Neural progenitor cell (in vitro differentiated cells): Measurements from ENCODE around the gene MMADHC. TPM values are rescaled to one million over a fixed set of nuclear protein-coding genes. Genes with fewer than 3 reads are reported as not detected.

Source experiments
- DNase-seq: peaks from one replicate; pipeline ENCODE4 v3.0.0-alpha.2; 2016; ENCODE audit warnings: low spot score
- H2AFZ ChIP-seq: fragments of 200-600 bp; sonication (generic); replicated peaks from 2 replicates; pipeline ENCODE4 v1.6.1; 2016; ENCODE audit warnings: antibody characterized with exemption
- H3F3A ChIP-seq: fragments of 200-600 bp; sonication (generic); 2 replicates; pipeline ENCODE4 v1.6.1; 2016; ENCODE audit warnings: antibody characterized with exemption, low read depth
- H3K27ac ChIP-seq: fragments of 200-600 bp; sonication (generic); 2 replicates; pipeline ENCODE4 v1.5.1; 2016; ENCODE audit warnings: mild to moderate bottlenecking
- H3K27me3 ChIP-seq: fragments of 200-600 bp; sonication (generic); 2 replicates; pipeline ENCODE4 v1.6.1; 2016; ENCODE audit warnings: mild to moderate bottlenecking, moderate library complexity
- H3K36me3 ChIP-seq: fragments of 200-600 bp; sonication (generic); 2 replicates; pipeline ENCODE4 v1.5.1; 2016
- H3K4me1 ChIP-seq: fragments of 200-600 bp; sonication (generic); 2 replicates; pipeline ENCODE4 v1.6.1; 2016; ENCODE audit warnings: mixed run types
- H3K4me2 ChIP-seq: fragments of 200-600 bp; sonication (generic); 2 replicates; pipeline ENCODE4 v1.6.1; 2016
- H3K4me3 ChIP-seq: fragments of 200-600 bp; sonication (generic); 2 replicates; pipeline ENCODE4 v1.5.1; 2016
- H3K79me2 ChIP-seq: fragments of 200-600 bp; sonication (generic); 2 replicates; pipeline ENCODE4 v1.6.1; 2016; ENCODE audit warnings: low read depth
- H3K9ac ChIP-seq: fragments of 200-600 bp; sonication (generic); 2 replicates; pipeline ENCODE4 v1.6.1; 2016
- H3K9me3 ChIP-seq: fragments of 200-600 bp; sonication (generic); 2 replicates; pipeline ENCODE4 v1.5.1; 2016; ENCODE audit warnings: low read depth
- H4K20me1 ChIP-seq: fragments of 200-600 bp; sonication (generic); 2 replicates; pipeline ENCODE4 v1.6.1; 2016; ENCODE audit warnings: low read depth
- H3K27ac Mint-ChIP-seq: 3 replicates; pipeline ENCODE4 v1.8.0; 2021; ENCODE audit warnings: mixed read lengths
- H3K27me3 Mint-ChIP-seq: 2 replicates; pipeline ENCODE4 v1.8.0; 2022; ENCODE audit warnings: low read depth, mild to moderate bottlenecking, inconsistent platforms, moderate library complexity, mixed read lengths; ENCODE audit not compliant: insufficient read depth
- H3K36me3 Mint-ChIP-seq: 3 replicates; pipeline ENCODE4 v1.8.0; 2021; ENCODE audit warnings: mixed read lengths
- H3K4me1 Mint-ChIP-seq: 3 replicates; pipeline ENCODE4 v1.8.0; 2021; ENCODE audit warnings: mixed read lengths
- H3K4me3 Mint-ChIP-seq: 3 replicates; pipeline ENCODE4 v1.8.0; 2021; ENCODE audit warnings: mild to moderate bottlenecking, moderate library complexity, mixed read lengths
- H3K9me3 Mint-ChIP-seq: 3 replicates; pipeline ENCODE4 v1.8.0; 2020; ENCODE audit warnings: mixed read lengths
- CTCF ChIP-seq: fragments of 200-600 bp; sonication (generic); IDR thresholded peaks from 2 replicates; pipeline ENCODE4 v1.5.1; 2017; ENCODE audit warnings: antibody characterized with exemption, mild to moderate bottlenecking
- EZH2 ChIP-seq: fragments of 200-600 bp; sonication (generic); IDR thresholded peaks from 2 replicates; pipeline ENCODE4 v1.6.1; 2017; ENCODE audit warnings: antibody characterized with exemption, mild to moderate bottlenecking, moderate library complexity
- EZH2phosphoT487 ChIP-seq: fragments of 200-600 bp; sonication (generic); IDR thresholded peaks from 2 replicates; pipeline ENCODE4 v1.6.1; 2017; ENCODE audit warnings: antibody characterized with exemption
- total RNA-seq: library from RNA; depleted of rRNA; stranded (reverse); fragments of >200 nt; gene quantifications from 2 replicates; pipeline ENCODE4 v1.2.3, GENCODE V29; 2015; ENCODE audit warnings: low replicate concordance

The MMADHC gene
- total RNA-seq, 1 donor from 2014 or later, result 178 TPM

DNA sequence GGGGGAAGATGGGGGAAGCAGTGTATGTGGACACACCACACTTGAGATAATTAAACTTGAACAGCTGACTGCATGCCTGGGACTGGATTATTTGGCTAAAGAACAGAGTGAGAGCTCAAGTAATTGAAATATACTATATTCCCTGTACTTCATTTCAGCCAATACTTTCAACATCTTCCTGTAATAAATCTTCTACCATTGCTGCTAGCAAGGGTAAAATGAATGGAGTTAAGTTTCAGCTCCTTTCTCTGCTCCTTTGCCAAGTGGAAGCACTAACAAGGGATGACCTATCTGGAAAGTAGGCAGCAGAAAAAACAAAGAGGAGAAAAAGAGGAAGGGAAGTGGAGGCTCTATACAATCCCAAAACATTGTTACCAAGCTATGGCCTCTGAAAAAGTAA, 50.9 kb downstream of the MMADHC start:
- Histone ChIP-seq H3K27ac (no peak overlapping the region), H3K9me3 (no peaks in the 10 kb centered on the region), H3K9ac (no peak overlapping the region), H3K27me3 (no peaks in the 10 kb centered on the region), H3K4me2 (no peak overlapping the region), H4K20me1 (no peaks in the 10 kb centered on the region), H3F3A (no peaks in the 10 kb centered on the region), H3K79me2 (no peaks in the 10 kb centered on the region), H3K36me3 (no peaks in the 10 kb centered on the region), H3K4me3 (no peak overlapping the region), H3K4me1 (no peaks in the 10 kb centered on the region), H2AFZ (no peak overlapping the region)
- no peaks in the 10 kb centered on the region for H3K36me3 Mint-ChIP-seq
- no peak overlapping the region for H3K4me3 Mint-ChIP-seq
- TF ChIP-seq EZH2phosphoT487 (no peak), EZH2 (no peak), CTCF (no peak)
- peaks cover 2% of the 10 kb centered on the region for H3K9me3 Mint-ChIP-seq
- no peak for DNase-seq
- H3K4me1 Mint-ChIP-seq, result no peaks in the 10 kb centered on the region
- H3K27ac Mint-ChIP-seq, result no peak overlapping the region
- H3K27me3 Mint-ChIP-seq, result no peaks in the 10 kb centered on the region

DNA sequence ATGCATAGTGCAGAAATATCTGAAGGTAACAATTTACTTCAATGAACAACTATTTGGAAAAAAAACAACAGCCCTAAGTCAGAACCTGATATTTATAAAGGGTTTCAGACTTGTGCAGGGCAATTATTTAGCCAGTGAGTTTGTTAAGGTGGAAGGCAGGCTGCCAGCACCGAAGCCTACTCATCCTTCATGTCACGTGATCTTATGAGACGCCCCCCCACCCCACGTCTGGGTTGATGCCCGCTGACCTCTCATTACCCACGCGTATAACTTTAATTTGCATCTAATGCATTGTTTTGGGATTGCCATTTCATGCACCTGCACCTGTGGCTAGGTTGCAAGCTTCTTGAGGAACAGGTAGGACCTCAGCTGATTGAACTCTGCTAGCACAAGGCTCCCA, 52.9 kb downstream of the MMADHC start:
- H3K9me3 Mint-ChIP-seq, result peaks cover 2% of the 10 kb centered on the region
- H3K4me1 Mint-ChIP-seq, result peaks cover 4% of the 10 kb centered on the region
- no peaks in the 10 kb centered on the region for H3K4me1 ChIP-seq
- H3K27me3 ChIP-seq, result no peaks in the 10 kb centered on the region
- H3K4me3 ChIP-seq, result no peak overlapping the region
- no peak overlapping the region for H2AFZ ChIP-seq
- no peaks in the 10 kb centered on the region for H3K79me2 ChIP-seq
- H3K9me3 ChIP-seq, result no peaks in the 10 kb centered on the region
- H3K9ac ChIP-seq, result no peak overlapping the region
- H3K27ac Mint-ChIP-seq, result no peak overlapping the region
- H3K4me2 ChIP-seq, result no peak overlapping the region
- H4K20me1 ChIP-seq, result no peaks in the 10 kb centered on the region
- no peak for TF ChIP-seq EZH2phosphoT487
- no peak for TF ChIP-seq EZH2
- TF ChIP-seq CTCF, result no peak
- H3K36me3 ChIP-seq, result no peaks in the 10 kb centered on the region
- no peak overlapping the region for H3K4me3 Mint-ChIP-seq
- H3K27me3 Mint-ChIP-seq, result no peaks in the 10 kb centered on the region
- no peaks in the 10 kb centered on the region for H3K36me3 Mint-ChIP-seq
- no peak for DNase-seq
- no peak overlapping the region for H3K27ac ChIP-seq
- H3F3A ChIP-seq, result no peaks in the 10 kb centered on the region

DNA sequence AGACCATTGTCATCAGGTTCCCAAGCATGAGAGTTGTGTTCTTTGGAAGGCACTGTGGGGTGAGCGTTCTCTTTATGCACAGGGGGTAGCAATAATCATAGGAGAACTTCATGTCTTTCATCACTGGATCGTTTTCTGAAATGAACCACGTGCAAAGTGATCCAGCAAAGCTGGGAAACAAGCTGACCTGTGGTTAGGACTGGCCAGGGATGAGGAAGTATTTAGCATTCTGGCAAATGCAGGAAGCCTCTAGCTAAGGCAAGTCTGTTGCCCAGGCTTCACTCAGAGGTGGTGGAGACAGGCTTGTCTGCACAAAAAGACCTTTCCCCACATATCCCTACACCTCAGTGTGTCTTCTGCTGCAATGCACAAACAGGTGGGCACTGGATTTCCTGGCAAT, 58.6 kb downstream of the MMADHC start:
- Histone ChIP-seq H3K4me2 (no peak overlapping the region), H3K9ac (no peak overlapping the region), H4K20me1 (no peaks in the 10 kb centered on the region), H3K36me3 (no peaks in the 10 kb centered on the region), H3K4me3 (no peak overlapping the region), H3K9me3 (no peaks in the 10 kb centered on the region), H3K27me3 (no peaks in the 10 kb centered on the region), H3F3A (no peaks in the 10 kb centered on the region), H3K4me1 (peaks cover 15% of the 10 kb centered on the region), H3K79me2 (no peaks in the 10 kb centered on the region), H3K27ac (no peak overlapping the region), H2AFZ (no peak overlapping the region)
- no peak for TF ChIP-seq CTCF
- TF ChIP-seq EZH2, result no peak
- TF ChIP-seq EZH2phosphoT487, result no peak
- Mint-ChIP-seq H3K4me1 (peaks cover 29% of the 10 kb centered on the region), H3K27ac (no peak overlapping the region), H3K4me3 (no peak overlapping the region), H3K9me3 (peaks cover 4% of the 10 kb centered on the region), H3K27me3 (peaks cover 6% of the 10 kb centered on the region), H3K36me3 (no peaks in the 10 kb centered on the region)
- no peak for DNase-seq
